Gastroesophageal sphincter (tissue), 4 donors: ENCODE results near the gene ABHD6. TPM values are rescaled to one million over a fixed set of nuclear protein-coding genes. Genes with fewer than 3 reads are reported as not detected.

Experiments
- ATAC-seq: fragments of 150-250 bp; one replicate; pipeline ENCODE4 v1.9.1; 2016; ENCODE audit warnings: mild to moderate bottlenecking, moderate library complexity
- H3K27ac ChIP-seq, 4 donors: fragments of 200-600 bp; sonication (generic) in 3 of 4; 1 replicate in 3 of 4; 2 replicates in 1 of 4; pipeline ENCODE4 v1.5.1; 2016 to 2019
- H3K27me3 ChIP-seq: fragments of 200-600 bp; sonication (generic); one replicate; pipeline ENCODE4 v1.5.1; 2019
- H3K36me3 ChIP-seq, 2 donors: fragments of 200-600 bp; sonication (generic); one replicate each; pipeline ENCODE4 v1.5.1; 2019; ENCODE audit warnings: control low read depth in 1 of 2
- H3K4me1 ChIP-seq, 3 donors: fragments of 200-600 bp; sonication (generic); 1 replicate in 2 of 3; 2 replicates in 1 of 3; pipeline ENCODE4 v1.5.1; 2016 to 2019; ENCODE audit warnings: control low read depth in 2 of 3
- H3K4me3 ChIP-seq, 2 donors: fragments of 200-600 bp; sonication (generic); one replicate each; pipeline ENCODE4 v1.5.1; 2019; ENCODE audit warnings: mild to moderate bottlenecking in 1 of 2, moderate library complexity in 1 of 2
- H3K9me3 ChIP-seq, 3 donors: fragments of 200-600 bp; sonication (generic); one replicate each; pipeline ENCODE4 v1.5.1; 2017 to 2019; ENCODE audit warnings: control low read depth in 2 of 3
- EP300 ChIP-seq: sonication (generic); formaldehyde crosslinking; IDR thresholded peaks from one replicate; pipeline ENCODE4 v1.6.1; 2017; ENCODE audit warnings: antibody characterized with exemption, mild to moderate bottlenecking
- POLR2A ChIP-seq, 2 donors: fragments of 450-650 bp; IDR thresholded peaks; one replicate each; pipeline ENCODE4 v1.6.1; 2017; ENCODE audit warnings: antibody characterized with exemption in 2 of 2, mild to moderate bottlenecking in 2 of 2, moderate library complexity in 1 of 2
- POLR2AphosphoS5 ChIP-seq: sonication (generic); formaldehyde crosslinking; IDR thresholded peaks from one replicate; pipeline ENCODE4 v1.6.1; 2017; ENCODE audit warnings: antibody characterized with exemption
- WGBS, 2 donors: methylation state at CpG; one replicate each; pipeline ENCODE4 v1.1.5; 2018; ENCODE audit warnings: low coverage in 1 of 2; 5-methylcytosine and 5-hydroxymethylcytosine counted together
- total RNA-seq, 4 donors: library from RNA; depleted of rRNA; stranded (reverse); fragments of >200 nt; gene quantifications; one replicate each; pipeline ENCODE4 v1.1.0, GENCODE V29; 2016
- TF ChIP-seq, protein P1 (sequence below), 4 experiments: fragments of 200-600 bp in 2 of 4; fragments of 450-650 bp in 2 of 4; sonication (generic) in 1 of 4; IDR thresholded peaks; one replicate each; pipeline ENCODE4 v1.5.1; 2017 to 2019; ENCODE audit warnings: antibody characterized with exemption in 4 of 4, mild to moderate bottlenecking in 2 of 4, moderate library complexity in 2 of 4

Gene ABHD6
- total RNA-seq, 4 donors from 2014 or later = 6.5 to 27.1 (median 17.6) TPM

GRCh38 chr3:58329922-58330413 lies 92.4 kb downstream of the ABHD6 start:
- H3K4me1 ChIP-seq = peaks cover 0 to 45% (median 5%) of the 10 kb centered on the region in 3 donors
- ATAC-seq = no peak
- H3K27ac ChIP-seq = no peak overlapping the region
- 91 to 97% methylated on average over 3 to 5 of the region's 5 CpGs for WGBS, 2 donors
- H3K36me3 ChIP-seq = no peaks in the 10 kb centered on the region
- no peak overlapping the region for H3K4me3 ChIP-seq
- TF ChIP-seq, protein P1, sequence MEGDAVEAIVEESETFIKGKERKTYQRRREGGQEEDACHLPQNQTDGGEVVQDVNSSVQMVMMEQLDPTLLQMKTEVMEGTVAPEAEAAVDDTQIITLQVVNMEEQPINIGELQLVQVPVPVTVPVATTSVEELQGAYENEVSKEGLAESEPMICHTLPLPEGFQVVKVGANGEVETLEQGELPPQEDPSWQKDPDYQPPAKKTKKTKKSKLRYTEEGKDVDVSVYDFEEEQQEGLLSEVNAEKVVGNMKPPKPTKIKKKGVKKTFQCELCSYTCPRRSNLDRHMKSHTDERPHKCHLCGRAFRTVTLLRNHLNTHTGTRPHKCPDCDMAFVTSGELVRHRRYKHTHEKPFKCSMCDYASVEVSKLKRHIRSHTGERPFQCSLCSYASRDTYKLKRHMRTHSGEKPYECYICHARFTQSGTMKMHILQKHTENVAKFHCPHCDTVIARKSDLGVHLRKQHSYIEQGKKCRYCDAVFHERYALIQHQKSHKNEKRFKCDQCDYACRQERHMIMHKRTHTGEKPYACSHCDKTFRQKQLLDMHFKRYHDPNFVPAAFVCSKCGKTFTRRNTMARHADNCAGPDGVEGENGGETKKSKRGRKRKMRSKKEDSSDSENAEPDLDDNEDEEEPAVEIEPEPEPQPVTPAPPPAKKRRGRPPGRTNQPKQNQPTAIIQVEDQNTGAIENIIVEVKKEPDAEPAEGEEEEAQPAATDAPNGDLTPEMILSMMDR (IDR thresholded peaks at IDR 0.05) = no peak
- no peak for TF ChIP-seq POLR2A (IDR thresholded peaks at IDR 0.05)
- no peaks in the 10 kb centered on the region for H3K9me3 ChIP-seq
- no peaks in the 10 kb centered on the region for H3K27me3 ChIP-seq

DNA sequence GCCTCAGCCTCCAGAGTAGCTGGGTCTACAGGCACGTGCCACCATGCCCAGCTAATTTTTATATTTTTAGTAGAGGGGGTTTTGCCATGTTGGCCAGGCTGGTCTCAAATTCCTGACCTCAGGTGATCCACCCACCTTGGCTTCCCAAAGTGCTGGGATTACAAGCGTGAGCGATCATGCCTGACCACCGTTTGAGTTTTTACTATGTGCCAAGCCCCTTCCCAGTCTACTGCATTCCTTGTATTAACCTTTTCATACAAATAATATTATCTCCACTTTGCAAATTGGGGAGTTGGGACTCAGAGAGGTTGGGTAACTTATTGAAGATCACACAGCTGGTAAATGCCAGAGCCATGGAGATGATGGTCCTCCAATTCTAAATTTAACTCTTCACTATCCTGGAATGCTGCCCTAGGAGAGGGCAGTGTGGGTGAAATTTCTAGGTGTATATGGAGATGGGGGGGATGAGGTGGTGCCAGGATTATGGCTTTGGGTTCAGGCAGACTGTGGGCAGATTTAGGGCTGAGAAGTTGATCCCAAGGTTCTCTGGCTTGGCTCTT lies 94.1 kb downstream of the ABHD6 start:
- 66 to 85% methylated on average over 3 to 4 of the region's 4 CpGs for WGBS, 2 donors
- TF ChIP-seq EP300 = no peak
- TF ChIP-seq POLR2AphosphoS5 = no peak
- Histone ChIP-seq H3K4me3 (no peak overlapping the region), H3K9me3 (no peaks in the 10 kb centered on the region), H3K27ac (no peak overlapping the region), H3K27me3 (no peaks in the 10 kb centered on the region), H3K36me3 (no peaks in the 10 kb centered on the region), H3K4me1 (peaks cover 0 to 45% (median 10%) of the 10 kb centered on the region in 3 donors)
- no peak for ATAC-seq

DNA sequence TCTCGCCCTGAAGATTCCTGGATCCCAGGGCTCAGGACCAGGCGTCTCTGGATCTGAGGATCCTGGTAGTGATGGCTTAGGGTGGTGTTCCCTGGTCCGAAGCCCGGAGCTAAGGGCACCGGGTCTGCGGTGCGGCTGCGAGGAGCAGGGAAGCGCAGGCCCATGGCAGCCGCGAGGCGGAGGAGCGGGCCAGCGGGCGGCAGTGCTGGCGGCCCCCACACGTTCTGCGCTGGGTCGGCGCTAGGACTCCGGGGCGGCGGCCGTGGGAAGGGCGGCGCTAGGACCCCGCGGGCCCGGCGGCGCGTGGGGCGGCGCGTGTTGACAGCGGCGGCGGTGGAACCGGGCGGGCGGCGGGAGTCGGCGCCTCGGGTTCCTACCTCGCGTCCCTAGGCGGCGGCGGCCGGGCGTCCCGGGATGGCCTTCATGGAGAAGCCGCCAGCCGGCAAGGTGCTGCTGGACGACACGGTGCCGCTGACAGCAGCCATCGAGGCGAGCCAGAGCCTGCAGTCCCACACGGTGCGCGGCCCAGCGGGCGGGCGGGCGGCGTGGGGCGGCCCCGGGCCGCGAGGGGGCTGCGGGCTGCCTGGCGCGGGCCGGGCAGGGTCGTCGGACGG lies 95.1 kb downstream of the ABHD6 start, which contains the start of gene PXK:
Gene PXK, plus strand, starts transcription at position 318 of the 614 bp plus-strand sequence. Its CDS starts 97 bp downstream, at position 415.
- no CpG with 5 or more reads among the region's 79 CpGs for WGBS, 2 donors
- no peaks in the 10 kb centered on the region for H3K27me3 ChIP-seq
- TF ChIP-seq POLR2AphosphoS5 (no peak), EP300 (no peak), POLR2A (IDR thresholded peaks at IDR 0.05) (peak; percentile 47 to 51)
- TF ChIP-seq, protein P1 (IDR thresholded peaks at IDR 0.05) = peak in 3 of 4 experiments; percentile 39 to 50 (median 43)
- peak; percentile 96 for ATAC-seq
- peaks cover 0 to 54% (median 10%) of the 10 kb centered on the region in 3 donors for H3K4me1 ChIP-seq
- no peaks in the 10 kb centered on the region for H3K36me3 ChIP-seq
- H3K27ac ChIP-seq = peak within 1 kb of the TSS; percentile 39 to 87 (median 79)
- no peaks in the 10 kb centered on the region for H3K9me3 ChIP-seq
- peak within 1 kb of the TSS; percentile 86 to 89 for H3K4me3 ChIP-seq

DNA sequence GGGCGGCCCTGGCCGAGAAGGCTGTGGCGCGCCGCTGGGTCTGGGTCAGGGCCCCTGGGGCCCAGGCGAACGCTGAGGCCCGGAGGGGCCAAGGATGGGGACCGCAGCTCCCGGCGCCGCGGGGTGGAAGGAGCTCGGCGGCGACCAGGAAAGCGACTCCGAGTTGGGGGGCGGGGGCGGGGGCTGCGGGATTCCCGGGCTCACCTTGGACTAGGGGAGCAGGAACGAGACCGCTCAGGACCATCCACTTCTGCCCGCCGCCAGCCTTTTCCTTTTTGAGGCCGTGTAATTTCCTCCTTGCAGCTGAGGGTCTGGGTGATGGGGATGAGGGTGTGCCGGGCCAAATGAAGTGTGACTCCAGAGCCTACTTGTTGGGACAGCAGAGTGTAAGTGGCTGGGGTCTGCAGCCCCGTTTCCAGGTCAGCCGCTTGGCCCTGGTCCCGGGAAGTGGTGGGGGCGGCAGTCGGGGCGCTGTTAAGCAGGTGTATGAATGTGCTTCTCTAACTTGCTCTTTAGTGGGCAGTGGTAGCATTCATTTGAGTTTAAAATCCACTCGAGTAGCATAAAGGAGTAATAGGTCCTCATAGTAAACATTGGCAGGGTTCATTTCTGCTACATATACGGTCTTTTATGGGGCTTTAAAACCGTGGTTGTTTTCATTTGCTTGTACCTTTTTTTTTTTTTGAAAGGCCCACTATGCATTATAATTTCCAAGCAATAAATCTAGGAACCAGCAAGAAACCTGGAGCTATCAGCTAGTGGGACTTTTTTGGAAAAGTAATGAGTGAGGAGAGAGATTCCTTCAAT lies 95.8 kb downstream of the ABHD6 start:
- peak; percentile 11 for ATAC-seq
- Histone ChIP-seq H3K4me1 (peaks cover 0 to 59% (median 10%) of the 10 kb centered on the region in 3 donors), H3K4me3 (peak overlapping the region; percentile 86 to 89), H3K27me3 (no peaks in the 10 kb centered on the region), H3K27ac (peak overlapping the region; percentile 39 to 87 (median 79)), H3K9me3 (no peaks in the 10 kb centered on the region), H3K36me3 (no peaks in the 10 kb centered on the region)
- TF ChIP-seq, protein P1 (IDR thresholded peaks at IDR 0.05) = peak in 1 of 4 experiments; percentile 27
- no peak for TF ChIP-seq EP300
- WGBS, 2 donors = 0% methylated on average over 2 to 8 of the region's 37 CpGs

GRCh38 chr3:58334013-58334321 lies 96.4 kb downstream of the ABHD6 start:
- Histone ChIP-seq H3K27me3 (no peaks in the 10 kb centered on the region), H3K9me3 (no peaks in the 10 kb centered on the region), H3K4me3 (peak overlapping the region; percentile 86 to 89), H3K36me3 (no peaks in the 10 kb centered on the region), H3K4me1 (peaks cover 0 to 59% (median 10%) of the 10 kb centered on the region in 3 donors), H3K27ac (peak overlapping the region in 3 of 4 donors; percentile 77 to 87 (median 81))
- TF ChIP-seq POLR2AphosphoS5 (no peak), EP300 (no peak), POLR2A (IDR thresholded peaks at IDR 0.05) (no peak)
- TF ChIP-seq, protein P1 (IDR thresholded peaks at IDR 0.05) = no peak
- no peak for ATAC-seq
- WGBS, 2 donors = 0 to 20% methylated on average over 3 to 4 of the region's 4 CpGs
